Stimulated activated naive CD4-positive, alpha-beta T cell (primary cell): ENCODE data around the gene NAA16.
"Not testable (repeated sequence)": the region's sequence is repeated elsewhere in the genome, so short reads cannot be mapped to it uniquely, and the experiment has no call there.

ENCODE experiments used
- DNase-seq, 6 experiments: peaks; one replicate each; lab custom pipeline; 2025; lab: John Stamatoyannopoulos, UW

Gene NAA16

DNA sequence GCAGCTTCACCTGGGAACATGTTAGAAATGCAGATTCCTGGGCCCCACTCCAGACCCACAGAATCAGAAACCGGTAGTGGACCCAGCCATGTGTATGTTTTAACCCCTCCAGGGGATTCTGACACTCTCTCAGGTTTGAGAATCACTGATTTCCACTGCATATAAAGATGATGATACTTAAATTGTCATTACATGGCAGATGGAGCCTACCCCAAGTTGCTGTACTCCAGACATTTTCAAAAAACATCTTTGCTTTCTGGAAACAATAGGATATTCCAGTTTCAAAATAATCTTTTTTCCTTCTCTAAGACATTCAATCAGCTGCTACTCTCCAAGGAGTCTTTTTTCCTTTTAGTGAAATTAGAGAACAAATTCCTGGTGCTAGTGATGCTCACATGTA, 97.7 kb downstream of the NAA16 start:
- no peak for DNase-seq

DNA sequence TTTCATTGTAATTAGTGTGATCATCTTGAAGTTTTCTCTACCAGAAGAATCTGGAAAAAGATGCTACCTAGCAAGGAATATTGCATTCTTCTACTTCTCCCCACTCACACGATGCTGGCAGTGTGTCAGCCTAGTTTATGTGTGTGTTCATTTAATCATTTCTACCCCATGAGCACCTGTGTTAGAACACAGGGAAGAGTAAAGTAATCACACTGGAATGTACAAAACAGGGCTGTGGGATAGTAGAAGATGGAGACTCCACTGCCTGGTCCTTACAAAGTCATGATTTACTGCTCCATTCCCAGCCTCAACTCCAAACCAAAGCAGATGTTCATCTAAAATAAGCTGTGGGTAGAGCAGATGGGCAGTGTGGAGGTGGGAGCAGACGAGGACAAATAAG, 98.5 kb downstream of the NAA16 start:
- no peak for DNase-seq

DNA sequence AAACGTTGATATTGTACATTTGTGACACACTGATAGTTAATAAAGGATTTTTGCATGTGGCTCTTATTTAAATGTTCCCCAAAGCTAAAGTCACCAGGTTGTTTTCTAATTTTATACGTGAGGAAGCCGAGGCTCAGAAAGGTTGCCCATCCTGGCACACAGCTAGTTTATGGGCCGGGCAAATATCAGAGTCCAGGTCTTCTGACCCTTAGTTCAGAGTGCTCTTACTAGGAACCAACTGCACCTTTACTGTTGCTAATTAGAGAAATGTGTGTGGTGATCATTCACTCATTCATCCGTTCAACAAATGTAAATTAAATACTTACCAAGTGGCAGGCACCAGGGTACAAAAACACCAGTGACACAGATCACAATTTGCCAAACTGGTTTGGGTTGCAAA, 100.0 kb downstream of the NAA16 start:
- DNase-seq: no peak

DNA sequence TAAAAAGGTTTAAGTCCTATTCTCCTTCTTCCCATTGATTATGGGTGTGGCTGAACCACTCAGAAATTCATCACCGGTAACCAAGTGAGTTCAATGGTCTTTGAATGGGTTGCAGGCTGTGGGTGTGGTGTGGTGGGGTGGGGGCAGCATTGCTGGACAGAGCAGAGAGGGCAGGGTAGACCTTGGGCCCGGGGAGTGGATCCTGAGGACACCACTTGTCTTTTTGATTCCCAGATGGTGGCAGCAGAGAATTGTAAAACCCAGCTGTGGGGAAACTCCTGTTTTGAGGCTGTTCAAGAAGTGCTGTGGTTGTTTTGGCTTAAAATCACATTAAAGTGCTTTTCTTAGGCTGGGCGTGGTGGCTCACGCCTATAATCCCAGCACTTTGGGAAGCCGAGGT, 100.5 kb downstream of the NAA16 start:
- DNase-seq: peak in 4 of 6 experiments; percentile 5 to 37 (median 18)

DNA sequence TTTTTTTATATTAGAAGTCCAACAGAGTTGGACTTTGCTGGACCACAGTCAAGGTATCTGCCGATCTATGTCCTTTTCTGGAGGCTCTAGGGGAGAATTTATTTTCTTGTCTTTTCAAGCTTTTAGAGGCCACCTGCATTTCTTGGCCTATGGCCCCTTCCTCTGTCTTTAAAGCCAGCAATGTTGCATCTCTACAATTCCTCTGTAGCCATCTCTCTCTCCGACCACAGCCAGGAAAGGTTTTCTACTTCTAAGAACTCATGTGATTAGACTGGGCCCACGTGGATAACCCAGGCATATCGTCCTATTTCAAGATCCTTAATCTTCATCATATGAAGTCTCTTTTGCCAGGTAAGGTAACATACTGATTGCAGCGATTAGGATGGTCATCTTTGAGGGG, 102.8 kb downstream of the NAA16 start:
- no peak for DNase-seq

DNA sequence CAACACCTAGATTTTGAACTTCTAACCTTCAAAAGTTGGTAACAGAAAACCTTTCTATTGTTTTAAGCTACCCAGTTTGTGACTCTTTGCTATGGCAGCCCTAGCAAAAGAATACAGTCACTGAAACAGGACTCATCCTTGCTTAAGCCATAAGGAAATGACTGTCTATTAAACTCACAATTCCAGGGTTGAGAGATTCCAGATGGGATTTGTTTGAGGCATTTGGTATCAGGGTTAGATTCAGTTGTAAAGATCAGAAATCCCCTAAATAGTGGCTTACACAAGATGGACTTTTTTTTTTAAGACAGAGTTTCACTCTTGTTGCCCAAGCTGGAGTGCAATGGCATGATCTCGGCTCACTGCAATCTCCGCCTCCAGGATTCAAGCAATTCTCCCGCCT, 105.2 kb downstream of the NAA16 start:
- no peak for DNase-seq

DNA sequence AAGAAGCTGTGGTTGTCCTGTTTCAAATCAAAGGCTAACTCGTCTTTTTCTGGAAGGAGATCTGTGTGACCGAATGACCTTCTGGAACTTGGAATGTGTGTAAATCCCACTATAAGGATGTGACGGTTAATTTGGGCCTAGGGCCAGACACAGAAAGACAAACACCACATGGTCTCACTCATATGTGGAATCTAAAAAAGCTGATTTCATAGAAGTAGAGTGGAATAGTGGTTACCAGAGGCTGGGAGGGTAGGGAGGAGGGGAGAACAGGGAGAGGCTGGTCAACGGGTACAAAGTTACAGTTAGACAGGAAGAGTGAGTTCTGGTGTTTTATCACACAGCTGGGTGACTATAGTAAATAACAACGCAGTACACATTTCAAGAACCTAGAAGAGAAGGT, 107.0 kb downstream of the NAA16 start:
- no peak for DNase-seq

DNA sequence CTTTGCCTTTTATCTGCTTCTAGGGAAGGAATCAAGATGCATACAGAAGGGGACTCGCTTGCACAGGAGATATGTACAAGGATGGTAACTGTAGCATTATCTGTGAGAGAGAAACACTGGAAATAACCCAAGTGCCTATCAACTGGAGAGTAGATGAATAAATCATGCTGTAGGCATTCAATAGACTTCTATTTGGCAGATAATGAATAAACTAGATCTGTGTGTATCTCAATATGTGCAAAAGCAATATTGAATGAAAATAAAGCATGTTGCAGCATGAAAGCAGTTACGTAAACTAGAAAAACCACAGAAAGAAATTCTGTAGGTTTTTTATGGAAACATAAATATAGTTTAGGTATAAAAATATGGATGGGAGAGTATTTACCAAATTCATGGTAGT, 107.7 kb downstream of the NAA16 start:
- DNase-seq: no peak

DNA sequence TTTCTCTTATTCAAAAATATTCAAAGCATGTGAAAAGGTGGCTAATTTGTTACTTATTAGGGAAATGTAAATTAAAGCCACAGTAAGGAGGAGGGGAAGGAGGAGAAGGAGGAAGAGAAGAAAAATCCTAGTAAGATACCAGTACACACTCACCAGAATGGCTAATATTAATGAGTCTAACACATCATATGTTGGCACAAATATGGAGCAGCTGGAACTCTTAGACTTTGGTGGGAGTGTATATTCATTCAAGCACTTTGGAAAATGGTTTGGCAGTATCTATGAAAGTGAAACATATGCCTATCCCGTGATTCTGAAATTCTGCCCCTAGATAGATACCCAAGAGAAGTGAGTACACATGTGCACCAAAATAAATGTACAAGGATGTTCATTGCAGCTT, 108.1 kb downstream of the NAA16 start:
- DNase-seq: no peak

DNA sequence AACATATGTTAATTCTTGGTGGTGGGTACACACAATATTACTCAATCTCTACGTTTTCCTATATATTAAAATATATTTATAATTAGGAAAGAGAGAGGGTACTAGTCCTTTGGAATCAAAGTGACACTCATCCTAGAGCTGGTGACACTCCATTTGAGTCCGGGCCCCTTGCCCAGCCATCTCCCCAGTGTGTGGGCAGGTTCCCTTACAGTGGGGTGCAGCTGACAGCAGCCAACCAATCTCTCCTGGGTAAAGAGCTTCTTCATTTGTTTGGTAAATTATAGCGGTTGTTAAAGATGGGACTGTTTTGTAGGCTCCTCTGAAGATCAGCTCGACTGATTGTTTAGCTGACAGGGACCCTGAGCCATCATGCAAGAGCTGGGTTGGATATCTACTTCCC, 109.1 kb downstream of the NAA16 start:
- DNase-seq: no peak

DNA sequence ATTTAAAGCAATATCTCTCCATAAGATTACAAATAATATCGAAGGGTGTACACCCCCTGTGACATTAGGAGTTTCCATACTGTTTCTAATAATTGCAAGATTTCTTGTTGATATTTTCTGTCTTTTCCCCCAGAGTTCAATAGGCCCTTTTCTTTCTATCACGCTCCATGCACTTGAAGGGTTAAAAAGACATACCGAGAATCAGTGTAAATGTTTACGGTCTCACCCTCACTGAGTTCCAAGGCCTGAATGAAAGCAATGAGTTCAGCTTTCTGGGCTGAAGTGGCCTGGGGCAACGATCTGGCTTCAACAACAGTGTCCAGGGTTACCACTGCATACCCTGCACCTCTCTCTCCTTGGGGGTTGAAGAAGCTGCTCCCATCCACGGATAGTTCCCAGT, 110.3 kb downstream of the NAA16 start:
- not testable (repeated sequence) for DNase-seq

DNA sequence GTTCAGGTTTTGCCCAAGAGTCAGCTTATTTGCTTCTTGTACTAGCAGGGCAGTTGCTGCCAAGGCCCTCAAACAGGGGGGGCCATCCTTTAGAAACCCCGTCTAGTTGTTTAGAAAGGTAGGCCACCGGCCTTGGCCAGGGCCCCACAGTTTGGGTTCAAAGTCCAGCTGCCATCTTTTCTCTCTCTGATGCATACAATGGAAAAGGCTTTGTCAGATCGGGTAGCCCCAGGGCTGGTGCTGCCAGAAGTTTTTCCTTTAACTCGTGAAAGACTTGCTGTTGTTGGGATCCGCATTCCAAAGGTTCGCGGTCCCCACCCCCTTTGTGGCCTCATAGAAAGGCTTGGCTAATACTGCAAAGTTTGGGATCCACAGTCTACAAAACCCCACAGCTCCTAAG, 110.9 kb downstream of the NAA16 start:
- not testable (repeated sequence) for DNase-seq

DNA sequence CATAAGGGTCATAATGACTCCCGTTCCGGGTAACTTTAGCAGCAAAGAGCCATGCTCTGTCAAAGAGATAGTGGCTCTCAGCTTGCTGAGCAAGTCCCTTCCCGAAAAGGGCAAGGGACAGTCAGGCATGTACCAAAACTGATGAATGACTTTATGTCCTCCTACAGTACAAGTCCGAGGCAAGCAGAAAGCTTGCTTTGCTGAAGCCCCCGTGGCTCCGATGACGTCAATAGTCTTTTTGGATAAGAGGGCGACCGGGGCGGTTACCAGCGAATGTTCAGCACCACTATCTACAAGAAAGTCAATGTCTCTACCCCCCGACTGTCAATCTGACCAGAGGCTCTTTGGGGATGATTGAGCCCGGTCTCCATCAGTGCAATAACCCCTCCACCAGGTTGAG, 112.2 kb downstream of the NAA16 start:
- DNase-seq: not testable (repeated sequence)

DNA sequence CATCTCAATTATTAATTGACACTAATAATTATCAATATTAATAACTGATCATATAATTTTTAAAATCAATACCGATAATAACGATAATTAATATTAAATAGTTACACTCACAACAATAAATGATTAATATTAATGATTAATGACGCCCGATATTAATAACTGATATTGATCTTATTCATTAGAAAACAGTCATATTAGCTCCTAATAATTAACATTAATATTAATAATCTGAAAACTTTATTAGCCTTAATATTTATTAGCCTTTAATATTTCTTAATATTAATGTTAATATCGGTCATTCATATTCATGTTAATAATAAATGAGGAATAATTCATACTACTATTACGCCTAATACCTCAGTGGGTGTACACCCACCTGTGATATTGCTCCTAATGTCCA, 113.6 kb downstream of the NAA16 start:
- not testable (repeated sequence) for DNase-seq

DNA sequence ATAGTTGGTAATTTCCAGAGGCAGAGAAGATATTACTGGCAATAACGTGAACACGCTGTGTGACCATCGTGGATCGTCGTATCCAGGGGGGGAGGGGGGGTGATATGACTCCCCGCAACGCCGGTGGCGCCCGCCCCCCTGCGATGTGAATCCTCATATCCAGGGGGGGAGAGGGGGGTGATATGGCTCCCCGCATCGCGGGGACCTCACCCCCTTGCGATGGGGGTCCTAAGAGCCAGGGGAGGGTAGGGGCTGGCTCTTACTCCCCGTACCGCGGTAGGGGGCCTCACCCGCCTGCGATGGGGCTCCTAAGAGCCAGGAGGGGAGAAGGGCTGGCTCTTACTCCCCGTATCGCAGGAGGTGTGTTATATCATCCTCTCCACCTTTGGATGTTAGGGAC, 115.0 kb downstream of the NAA16 start:
- peak in 1 of 6 experiments; percentile 31 for DNase-seq
